Adrenal gland (tissue), 12 donors: ENCODE results near the gene RAMAC. TPM values are rescaled to one million over a fixed set of nuclear protein-coding genes. Genes with fewer than 3 reads are reported as not detected.

Experiments used
- DNase-seq, 7 donors: peaks; one replicate each; pipeline ENCODE4 v3.0.0-alpha.2; 2019 to 2020
- H3K27ac ChIP-seq, 5 donors: fragments of 200-600 bp; sonication (generic) in 4 of 5; 1 replicate in 3 of 5; 2 replicates in 2 of 5; pipeline versions ENCODE4 v1.5.1 to v1.8.0; 2016 to 2020; ENCODE audit warnings: mild to moderate bottlenecking in 1 of 5
- H3K27me3 ChIP-seq: fragments of 200-600 bp; 2 replicates; pipeline ENCODE4 v1.8.0; 2021
- H3K36me3 ChIP-seq, 2 donors: fragments of 200-600 bp; replicated peaks in 1 of 2; 1 replicate in 1 of 2; 2 replicates in 1 of 2; pipeline versions ENCODE4 v1.5.1 to v1.8.0; 2018 to 2022
- H3K4me1 ChIP-seq, 2 donors: fragments of 200-600 bp; replicated peaks in 1 of 2; 1 replicate in 1 of 2; 2 replicates in 1 of 2; pipeline versions ENCODE4 v1.5.1 to v1.8.0; 2018 to 2021
- H3K4me3 ChIP-seq, 4 donors: fragments of 200-600 bp; sonication (generic) in 3 of 4; one replicate each; pipeline ENCODE4 v1.5.1; 2016 to 2018
- H3K9me3 ChIP-seq, 3 donors: fragments of 200-600 bp; sonication (generic) in 1 of 3; replicated peaks in 1 of 3; 1 replicate in 2 of 3; 2 replicates in 1 of 3; pipeline versions ENCODE4 v1.5.1 to v1.8.0; 2016 to 2021
- CTCF ChIP-seq, 6 experiments: fragments of 450-650 bp in 4 of 6; fragments of 200-600 bp in 2 of 6; sonication (generic) in 1 of 6; IDR thresholded peaks; 1 replicate in 5 of 6; 2 replicates in 1 of 6; pipeline versions ENCODE4 v1.5.1 to v1.8.0; 2016 to 2021; ENCODE audit warnings: antibody characterized with exemption in 6 of 6, mild to moderate bottlenecking in 2 of 6, moderate library complexity in 1 of 6
- POLR2A ChIP-seq, 2 donors: fragments of 450-650 bp; IDR thresholded peaks; one replicate each; pipeline ENCODE4 v1.6.1; 2017; ENCODE audit warnings: antibody characterized with exemption in 2 of 2, mild to moderate bottlenecking in 2 of 2, moderate library complexity in 1 of 2
- WGBS, 4 donors: extraction: QIAGEN DNeasy Blood & Tissue Kit in 2 of 4; methylation state at CpG; one replicate each; pipeline versions ENCODE4 v1.1.5 to v1.1.7; 2013 to 2017; 5-methylcytosine and 5-hydroxymethylcytosine counted together
- intact Hi-C, 2 donors: fragments of 100-400 bp; cut with DNase I; formaldehyde crosslinking; loops; one replicate each; pipeline versions ENCODE4 v1.14.1 to v1.15.0; 2022 to 2023
- polyA plus RNA-seq, 3 donors: library from polyadenylated mRNA; stranded (reverse); fragments of 200-250 nt in 2 of 3; fragments of 350-450 nt in 1 of 3; fragmentation: Illumina TruSeq in 1 of 3; extraction: RNeasy Lipid Tissue Mini Kit (QIAGEN cat#74804) in 1 of 3; gene quantifications; one replicate each; pipeline ENCODE4 v1.2.3, GENCODE V29; 2013 to 2014
- total RNA-seq, 9 donors: library from RNA; depleted of rRNA in 4 of 9; stranded (reverse); fragments of >200 nt in 4 of 9; fragments of 120-200 nt in 1 of 9; fragmentation: NEBNext Ultra II Directional in 1 of 9; extraction: Animal tissue kit (Norgen Biotek cat#: 25700) in 1 of 9; gene quantifications; one replicate each; pipeline versions ENCODE4 v1.1.0 to v1.2.4, GENCODE V29; 2013 to 2023
- donor health status: healthy with polysubstance abuse.
- donor health status: Bipolar disorder and iron deficiency.
- donor health status: DM: yes; HTN: yes; CAD: no.
- donor health status: DM: no; HTN: no; CAD: no.
- donor health status: DM: no; HTN: no; CAD: no.
- donor health status: DM: yes; HTN: yes; CAD: no.

Gene RAMAC
- total and polyA plus RNA-seq, 12 donors = 12.7 to 80.0 (median 21.7) TPM

GRCh38 chr15:82942691-82943090 is 43.3 kb upstream of the RAMAC start:
- TF ChIP-seq CTCF (IDR thresholded peaks at IDR 0.05) (no peak), POLR2A (IDR thresholded peaks at IDR 0.05) (no peak)
- intact Hi-C loops = no loop called here
- DNase-seq = peak in 6 of 7 donors; percentile 65 to 82 (median 72)
- no peaks in the 10 kb centered on the region for H3K4me1 ChIP-seq
- no peak overlapping the region for H3K27ac ChIP-seq
- no peaks in the 10 kb centered on the region for H3K9me3 ChIP-seq
- 55 to 87% (median 62%) methylated on average over 8 of the region's 8 CpGs for WGBS, 4 donors
- H3K36me3 ChIP-seq = no peaks in the 10 kb centered on the region
- no peaks in the 10 kb centered on the region for H3K27me3 ChIP-seq
- no peak overlapping the region for H3K4me3 ChIP-seq

GRCh38 chr15:82943176-82943575 is 42.8 kb upstream of the RAMAC start:
- Histone ChIP-seq H3K36me3 (no peaks in the 10 kb centered on the region), H3K4me3 (no peak overlapping the region), H3K4me1 (no peaks in the 10 kb centered on the region), H3K27ac (no peak overlapping the region), H3K9me3 (no peaks in the 10 kb centered on the region), H3K27me3 (no peaks in the 10 kb centered on the region)
- DNase-seq = no peak
- no peak for TF ChIP-seq CTCF (IDR thresholded peaks at IDR 0.05)
- TF ChIP-seq POLR2A (IDR thresholded peaks at IDR 0.05) = no peak
- 79 to 92% (median 89%) methylated on average over 3 of the region's 3 CpGs for WGBS, 4 donors
- intact Hi-C loops = no loop called here

- intact Hi-C loops = no loop called here
- TF ChIP-seq CTCF (IDR thresholded peaks at IDR 0.05) (no peak), POLR2A (IDR thresholded peaks at IDR 0.05) (no peak)
- WGBS, 4 donors = 85 to 97% (median 90%) methylated on average over 5 of the region's 5 CpGs
Observed at GRCh38 chr15:82944056-82944455, 42.0 kb upstream of the RAMAC start.

GRCh38 chr15:82944821-82945220 is 41.2 kb upstream of the RAMAC start:
- Histone ChIP-seq H3K4me3 (no peak overlapping the region), H3K4me1 (no peaks in the 10 kb centered on the region), H3K9me3 (no peaks in the 10 kb centered on the region), H3K27me3 (no peaks in the 10 kb centered on the region), H3K36me3 (no peaks in the 10 kb centered on the region), H3K27ac (no peak overlapping the region)
- TF ChIP-seq POLR2A (IDR thresholded peaks at IDR 0.05) (no peak), CTCF (IDR thresholded peaks at IDR 0.05) (no peak)
- 69 to 84% (median 75%) methylated on average over 5 of the region's 5 CpGs for WGBS, 4 donors
- no peak for DNase-seq
- intact Hi-C loops = no loop called here

More at GRCh38 chr15:82944056-82944455, 42.0 kb upstream of the RAMAC start:
- Histone ChIP-seq H3K27ac (no peak overlapping the region), H3K4me1 (no peaks in the 10 kb centered on the region), H3K27me3 (no peaks in the 10 kb centered on the region), H3K9me3 (no peaks in the 10 kb centered on the region), H3K36me3 (no peaks in the 10 kb centered on the region), H3K4me3 (no peak overlapping the region)
- DNase-seq = no peak
